IPS-18c (cell line): Measurements from ENCODE around the gene TPI1.

Experiments
- H3K4me3 ChIP-seq: 2 replicates; pipeline ENCODE4 v1.7.0; 2013; ENCODE audit warnings: low read depth, mild to moderate bottlenecking, low read length, moderate library complexity; ENCODE audit not compliant: insufficient read depth
- H3K9me3 ChIP-seq: one replicate; pipeline ENCODE4 v1.6.1; 2013; ENCODE audit warnings: mild to moderate bottlenecking, low read length, moderate library complexity; ENCODE audit not compliant: control insufficient read depth, insufficient read depth

Gene TPI1

DNA sequence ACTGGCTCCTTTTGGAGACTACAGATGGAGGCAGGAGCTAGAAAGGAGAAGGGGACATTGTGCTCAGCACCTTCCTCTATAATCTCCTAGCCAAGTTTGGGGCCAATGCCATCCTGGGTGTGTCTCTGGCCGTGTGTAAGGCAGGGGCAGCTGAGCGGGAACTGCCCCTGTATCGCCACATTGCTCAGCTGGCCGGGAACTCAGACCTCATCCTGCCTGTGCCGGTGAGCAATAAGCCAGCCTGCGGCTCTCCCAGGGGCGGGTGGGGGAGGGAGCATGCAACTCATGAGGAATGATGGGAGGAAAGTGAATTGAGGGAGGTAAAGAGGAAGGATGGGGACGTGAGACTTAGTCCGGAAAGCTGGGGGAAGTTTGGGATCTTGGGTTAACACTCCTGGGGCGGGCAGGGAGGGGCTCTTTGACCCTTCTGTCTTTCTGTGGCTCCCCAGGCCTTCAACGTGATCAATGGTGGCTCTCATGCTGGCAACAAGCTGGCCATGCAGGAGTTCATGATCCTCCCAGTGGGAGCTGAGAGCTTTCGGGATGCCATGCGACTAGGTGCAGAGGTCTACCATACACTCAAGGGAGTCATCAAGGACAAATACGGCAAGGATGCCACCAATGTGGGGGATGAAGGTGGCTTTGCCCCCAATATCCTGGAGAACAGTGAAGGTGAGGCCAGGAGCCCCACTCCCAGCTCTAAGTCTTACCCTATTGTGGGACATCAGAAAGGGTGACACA, 50.3 kb downstream of the TPI1 start:
- Histone ChIP-seq H3K9me3 (no peaks in the 10 kb centered on the region), H3K4me3 (no peak overlapping the region)

DNA sequence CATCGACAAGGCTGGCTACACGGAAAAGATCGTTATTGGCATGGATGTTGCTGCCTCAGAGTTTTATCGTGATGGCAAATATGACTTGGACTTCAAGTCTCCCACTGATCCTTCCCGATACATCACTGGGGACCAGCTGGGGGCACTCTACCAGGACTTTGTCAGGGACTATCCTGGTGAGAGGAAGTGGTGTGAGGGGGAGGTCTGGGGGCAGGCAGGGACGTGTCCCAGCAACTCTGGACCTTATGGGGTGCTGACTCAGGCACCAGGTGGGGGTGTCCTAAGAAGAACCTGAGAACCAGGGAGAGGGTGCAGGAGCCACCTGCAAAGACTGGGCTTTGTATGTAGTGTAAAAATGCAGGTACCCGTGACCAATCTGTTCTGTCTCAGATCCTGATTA, 52.3 kb downstream of the TPI1 start:
- no peaks in the 10 kb centered on the region for H3K9me3 ChIP-seq
- no peak overlapping the region for H3K4me3 ChIP-seq
